Tibial nerve (tissue), 4 donors: ENCODE measurements around the gene DROSHA.

Source experiments
- CTCF ChIP-seq, 5 experiments: fragments of 200-600 bp in 3 of 5; fragments of 450-650 bp in 2 of 5; sonication (generic) in 3 of 5; IDR thresholded peaks; one replicate each; pipeline ENCODE4 v1.5.1; 2016 to 2019; ENCODE audit warnings: antibody characterized with exemption in 5 of 5, mild to moderate bottlenecking in 3 of 5, moderate library complexity in 2 of 5
- EP300 ChIP-seq, 2 donors: sonication (generic); formaldehyde crosslinking; IDR thresholded peaks; one replicate each; pipeline ENCODE4 v1.6.1; 2017; ENCODE audit warnings: antibody characterized with exemption in 2 of 2, mild to moderate bottlenecking in 1 of 2
- POLR2A ChIP-seq, 2 donors: fragments of 450-650 bp; IDR thresholded peaks; one replicate each; pipeline ENCODE4 v1.6.1; 2017; ENCODE audit warnings: antibody characterized with exemption in 2 of 2, mild to moderate bottlenecking in 2 of 2, moderate library complexity in 2 of 2

- TF ChIP-seq CTCF (IDR thresholded peaks at IDR 0.05) = no peak
- no peak for TF ChIP-seq POLR2A (IDR thresholded peaks at IDR 0.05)
- no peak for TF ChIP-seq EP300 (IDR thresholded peaks at IDR 0.05)
Measured at GRCh38 chr5:31487506-31487905, 44.4 kb downstream of the DROSHA start.
